Measurements from ENCODE around the gene TFF3. TPM values are rescaled to one million over a fixed set of nuclear protein-coding genes. Genes with fewer than 3 reads are reported as not detected.
A peak's percentile ranks its signal among the peaks of the same experiment; 100 is the strongest.

TFF3 gene
- total and polyA plus RNA-seq, 2 experiments from 2014 or later = not detected

- in situ Hi-C loops (cut with MboI) = no loop called here
- WGBS, 2 experiments (ENCODE audit: low coverage in 1 of 2, low lambda C conversion rate in 2 of 2, missing lambda C conversion rate in 2 of 2) = 9 to 10% methylated on average over 12 of the region's 12 CpGs
Measured at GRCh38 chr21:42310411-42311001, 4.7 kb downstream of the TFF3 start.

GRCh38 chr21:42309753-42310213 lies 5.4 kb downstream of the TFF3 start:
- Histone ChIP-seq H3K27ac (no peak overlapping the region), H3K9ac (no peak overlapping the region), H3K79me2 (ENCODE audit: insufficient read depth) (no peaks in the 10 kb centered on the region), H3K9me3 (ENCODE audit: low read depth) (no peaks in the 10 kb centered on the region), H2AFZ (no peak overlapping the region), H3K4me3 (no peak overlapping the region), H4K20me1 (ENCODE audit: insufficient read depth) (no peaks in the 10 kb centered on the region), H3K27me3 (replicated peaks; ENCODE audit: insufficient read depth) (peaks cover 28% of the 10 kb centered on the region), H3K4me2 (ENCODE audit: unreplicated experiment) (no peak overlapping the region), H3K4me1 (ENCODE audit: insufficient read depth) (no peaks in the 10 kb centered on the region), H3K9me2 (ENCODE audit: insufficient read depth) (no peaks in the 10 kb centered on the region), H3F3A (ENCODE audit: insufficient read depth) (no peaks in the 10 kb centered on the region), H3K36me3 (ENCODE audit: low read depth) (no peaks in the 10 kb centered on the region)
- in situ Hi-C loops (cut with MboI) = no loop called here
- TF ChIP-seq EZH2phosphoT487 (IDR thresholded peaks at IDR 0.05; ENCODE audit: insufficient read depth, low read depth) (no peak), EZH2 (IDR thresholded peaks at IDR 0.05; ENCODE audit: insufficient read depth, poor library complexity, severe bottlenecking) (no peak)
- 3 to 9% methylated on average over 16 to 22 of the region's 22 CpGs for WGBS, 2 experiments (ENCODE audit: low coverage in 1 of 2, low lambda C conversion rate in 2 of 2, missing lambda C conversion rate in 2 of 2)
- DNase-seq = peak; percentile 29

More at GRCh38 chr21:42310411-42311001, 4.7 kb downstream of the TFF3 start:
- H3K79me2 ChIP-seq (ENCODE audit: insufficient read depth) = no peaks in the 10 kb centered on the region
- H3K9me2 ChIP-seq (ENCODE audit: insufficient read depth) = no peaks in the 10 kb centered on the region
- no peaks in the 10 kb centered on the region for H3F3A ChIP-seq (ENCODE audit: insufficient read depth)
- H3K4me3 ChIP-seq = no peak overlapping the region
- H3K9ac ChIP-seq = no peak overlapping the region
- no peaks in the 10 kb centered on the region for H3K9me3 ChIP-seq (ENCODE audit: low read depth)
- H3K4me2 ChIP-seq (ENCODE audit: unreplicated experiment) = no peak overlapping the region
- TF ChIP-seq EZH2 (IDR thresholded peaks at IDR 0.05; ENCODE audit: insufficient read depth, poor library complexity, severe bottlenecking) = no peak
- no peak for TF ChIP-seq EZH2phosphoT487 (IDR thresholded peaks at IDR 0.05; ENCODE audit: insufficient read depth, low read depth)
- H3K4me1 ChIP-seq (ENCODE audit: insufficient read depth) = no peaks in the 10 kb centered on the region
- DNase-seq = no peak
- no peak overlapping the region for H2AFZ ChIP-seq
- peaks cover 28% of the 10 kb centered on the region for H3K27me3 ChIP-seq (replicated peaks; ENCODE audit: insufficient read depth)
- no peaks in the 10 kb centered on the region for H4K20me1 ChIP-seq (ENCODE audit: insufficient read depth)
- no peaks in the 10 kb centered on the region for H3K36me3 ChIP-seq (ENCODE audit: low read depth)
- H3K27ac ChIP-seq = no peak overlapping the region

- no peak overlapping the region for H3K4me3 ChIP-seq
- H3K36me3 ChIP-seq (ENCODE audit: low read depth) = no peaks in the 10 kb centered on the region
- in situ Hi-C loops (cut with MboI) = no loop called here
- no peak overlapping the region for H2AFZ ChIP-seq
- H3K9me2 ChIP-seq (ENCODE audit: insufficient read depth) = no peaks in the 10 kb centered on the region
- no peak for DNase-seq
- H3K27me3 ChIP-seq (replicated peaks; ENCODE audit: insufficient read depth) = peaks cover 30% of the 10 kb centered on the region
- no peak overlapping the region for H3K27ac ChIP-seq
- H3K9ac ChIP-seq = no peak overlapping the region
- TF ChIP-seq EZH2 (IDR thresholded peaks at IDR 0.05; ENCODE audit: insufficient read depth, poor library complexity, severe bottlenecking) = no peak
- TF ChIP-seq EZH2phosphoT487 (IDR thresholded peaks at IDR 0.05; ENCODE audit: insufficient read depth, low read depth) = no peak
- no peaks in the 10 kb centered on the region for H3K4me1 ChIP-seq (ENCODE audit: insufficient read depth)
- H4K20me1 ChIP-seq (ENCODE audit: insufficient read depth) = no peaks in the 10 kb centered on the region
- no peak overlapping the region for H3K4me2 ChIP-seq (ENCODE audit: unreplicated experiment)
- H3K79me2 ChIP-seq (ENCODE audit: insufficient read depth) = no peaks in the 10 kb centered on the region
- WGBS, 2 experiments (ENCODE audit: low coverage in 1 of 2, low lambda C conversion rate in 2 of 2, missing lambda C conversion rate in 2 of 2) = 39 to 40% methylated on average over 23 of the region's 23 CpGs
- H3K9me3 ChIP-seq (ENCODE audit: low read depth) = no peaks in the 10 kb centered on the region
- no peaks in the 10 kb centered on the region for H3F3A ChIP-seq (ENCODE audit: insufficient read depth)
Measured at GRCh38 chr21:42308914-42309752, 6.1 kb downstream of the TFF3 start.

GRCh38 chr21:42308161-42308913 lies 6.9 kb downstream of the TFF3 start:
- Histone ChIP-seq H3K36me3 (ENCODE audit: low read depth) (no peaks in the 10 kb centered on the region), H4K20me1 (ENCODE audit: insufficient read depth) (no peaks in the 10 kb centered on the region), H3K4me1 (ENCODE audit: insufficient read depth) (no peaks in the 10 kb centered on the region), H3K9ac (no peak overlapping the region), H3K27me3 (replicated peaks; ENCODE audit: insufficient read depth) (peaks cover 29% of the 10 kb centered on the region), H3F3A (ENCODE audit: insufficient read depth) (no peaks in the 10 kb centered on the region), H3K79me2 (ENCODE audit: insufficient read depth) (no peaks in the 10 kb centered on the region), H3K4me3 (no peak overlapping the region), H3K4me2 (ENCODE audit: unreplicated experiment) (no peak overlapping the region), H3K27ac (no peak overlapping the region), H3K9me2 (ENCODE audit: insufficient read depth) (no peaks in the 10 kb centered on the region), H3K9me3 (ENCODE audit: low read depth) (no peaks in the 10 kb centered on the region), H2AFZ (no peak overlapping the region)
- 35 to 36% methylated on average over 16 to 17 of the region's 17 CpGs for WGBS, 2 experiments (ENCODE audit: low coverage in 1 of 2, low lambda C conversion rate in 2 of 2, missing lambda C conversion rate in 2 of 2)
- in situ Hi-C loops (cut with MboI) = no loop called here
- TF ChIP-seq EZH2 (IDR thresholded peaks at IDR 0.05; ENCODE audit: insufficient read depth, poor library complexity, severe bottlenecking) (no peak), EZH2phosphoT487 (IDR thresholded peaks at IDR 0.05; ENCODE audit: insufficient read depth, low read depth) (no peak)
- no peak for DNase-seq
